GM12891 (cell line): ENCODE measurements around the gene DCDC1.

Experiments used
- POLR2A ChIP-seq: IDR thresholded peaks from 2 replicates; pipeline ENCODE4 v1.6.1; 2011; ENCODE audit warnings: low read depth, low read length, control low read depth
- POLR2AphosphoS5 ChIP-seq: IDR thresholded peaks from 2 replicates; pipeline ENCODE4 v1.6.1; 2011; ENCODE audit warnings: low read depth, low read length, control low read depth

GRCh38 chr11:31150841-31151240 lies 218.7 kb downstream of the DCDC1 start:
- no peak for TF ChIP-seq POLR2A
- TF ChIP-seq POLR2AphosphoS5 = no peak
